Lower leg skin (tissue), 3 donors: Measurements from ENCODE around the gene CD34.

Experiments
- CTCF ChIP-seq, 3 donors: fragments of 450-650 bp; IDR thresholded peaks; one replicate each; pipeline ENCODE4 v1.5.1; 2016; ENCODE audit warnings: antibody characterized with exemption in 3 of 3, mild to moderate bottlenecking in 3 of 3, moderate library complexity in 2 of 3
- POLR2A ChIP-seq, 2 donors: fragments of 450-650 bp; IDR thresholded peaks; one replicate each; pipeline ENCODE4 v1.6.1; 2016 to 2017; ENCODE audit warnings: antibody characterized with exemption in 2 of 2, mild to moderate bottlenecking in 1 of 2, moderate library complexity in 1 of 2

GRCh38 chr1:207938016-207938415 is 27.1 kb upstream of the CD34 start:
- TF ChIP-seq CTCF (IDR thresholded peaks at IDR 0.05) (no peak), POLR2A (IDR thresholded peaks at IDR 0.05) (no peak)
